ENCODE data around the gene COL10A1. TPM values are rescaled to one million over a fixed set of nuclear protein-coding genes. Genes with fewer than 3 reads are reported as not detected.

COL10A1 gene
- total and polyA plus RNA-seq, 5 donors from 2014 or later, result not detected

- DNase-seq (no peak), ATAC-seq (ENCODE audit: low read depth in 2 of 2) (no peak)
- no peak overlapping the region for H3K27ac Mint-ChIP-seq
- no peaks in the 10 kb centered on the region for H3K36me3 Mint-ChIP-seq
- Histone ChIP-seq H3K9me3 (ENCODE audit: control insufficient read depth in 2 of 2, low read length in 2 of 2) (no peaks in the 10 kb centered on the region), H3K4me1 (ENCODE audit: control insufficient read depth, insufficient read depth, low read length, poor library complexity, severe bottlenecking) (no peaks in the 10 kb centered on the region), H3K27ac (ENCODE audit: insufficient read depth, low read length, poor library complexity, severe bottlenecking) (no peak overlapping the region), H3K27me3 (ENCODE audit: control insufficient read depth, insufficient read depth, low read length) (no peaks in the 10 kb centered on the region), H3K36me3 (ENCODE audit: control insufficient read depth, insufficient read depth, low read length) (no peaks in the 10 kb centered on the region), H3K4me3 (ENCODE audit: low read depth, low read length) (no peak overlapping the region)
- H3K9me3 Mint-ChIP-seq, result no peaks in the 10 kb centered on the region
- H3K27me3 Mint-ChIP-seq, result peaks cover 29% of the 10 kb centered on the region
- H3K4me3 Mint-ChIP-seq, result no peak overlapping the region
- H3K4me1 Mint-ChIP-seq, result no peaks in the 10 kb centered on the region
These were observed 42.9 kb downstream of the COL10A1 start for GRCh38 chr6:116083052-116083451.

DNA sequence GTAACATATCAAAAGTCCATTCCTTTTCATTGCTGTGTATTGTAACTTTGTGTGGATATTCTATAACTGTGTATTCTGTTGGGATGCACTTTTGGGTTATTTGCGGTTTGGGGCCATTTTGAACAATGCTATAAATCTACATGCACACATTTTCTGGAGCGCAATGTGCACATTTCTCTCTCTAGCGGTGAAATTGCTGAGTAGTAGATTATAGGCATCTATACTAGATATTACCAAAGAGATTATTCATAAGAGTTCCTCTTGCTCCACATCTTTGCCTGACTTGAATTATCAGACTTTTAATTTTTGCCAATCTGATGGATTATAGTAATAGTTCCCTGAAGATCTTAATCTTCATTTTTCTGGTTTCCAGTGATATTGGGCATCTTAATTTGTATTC, 47.0 kb downstream of the COL10A1 start:
- H3K4me3 Mint-ChIP-seq, result no peak overlapping the region
- H3K27ac Mint-ChIP-seq, result no peak overlapping the region
- peaks cover 25% of the 10 kb centered on the region for H3K27me3 Mint-ChIP-seq
- Histone ChIP-seq H3K27me3 (ENCODE audit: control insufficient read depth, insufficient read depth, low read length) (no peaks in the 10 kb centered on the region), H3K4me1 (ENCODE audit: control insufficient read depth, insufficient read depth, low read length, poor library complexity, severe bottlenecking) (no peaks in the 10 kb centered on the region), H3K27ac (ENCODE audit: insufficient read depth, low read length, poor library complexity, severe bottlenecking) (no peak overlapping the region), H3K36me3 (ENCODE audit: control insufficient read depth, insufficient read depth, low read length) (no peaks in the 10 kb centered on the region), H3K9me3 (ENCODE audit: control insufficient read depth in 2 of 2, low read length in 2 of 2) (no peaks in the 10 kb centered on the region), H3K4me3 (ENCODE audit: low read depth, low read length) (no peak overlapping the region)
- no peaks in the 10 kb centered on the region for H3K9me3 Mint-ChIP-seq
- ATAC-seq (ENCODE audit: low read depth in 2 of 2), result no peak
- no peaks in the 10 kb centered on the region for H3K36me3 Mint-ChIP-seq
- DNase-seq, result no peak
- no peaks in the 10 kb centered on the region for H3K4me1 Mint-ChIP-seq

DNA sequence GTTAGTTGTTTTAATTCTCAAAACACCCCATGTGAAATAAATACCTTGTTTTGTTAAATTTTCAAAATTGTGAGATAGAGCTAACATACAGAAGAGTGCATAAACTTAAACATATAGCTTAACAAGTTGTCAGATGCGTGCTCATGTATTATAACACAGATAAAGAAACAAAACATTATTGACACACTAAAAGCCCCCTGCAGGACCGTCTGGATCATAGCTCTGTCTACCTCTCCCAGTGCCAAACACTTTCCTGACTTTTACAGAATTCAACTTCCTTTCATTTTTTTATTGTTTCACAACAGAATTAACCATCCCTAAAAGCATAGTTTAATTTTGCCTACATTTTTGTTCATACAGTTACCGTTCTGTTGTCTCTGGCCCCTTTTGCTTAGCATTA, 47.4 kb downstream of the COL10A1 start:
- no peaks in the 10 kb centered on the region for H3K9me3 Mint-ChIP-seq

DNA sequence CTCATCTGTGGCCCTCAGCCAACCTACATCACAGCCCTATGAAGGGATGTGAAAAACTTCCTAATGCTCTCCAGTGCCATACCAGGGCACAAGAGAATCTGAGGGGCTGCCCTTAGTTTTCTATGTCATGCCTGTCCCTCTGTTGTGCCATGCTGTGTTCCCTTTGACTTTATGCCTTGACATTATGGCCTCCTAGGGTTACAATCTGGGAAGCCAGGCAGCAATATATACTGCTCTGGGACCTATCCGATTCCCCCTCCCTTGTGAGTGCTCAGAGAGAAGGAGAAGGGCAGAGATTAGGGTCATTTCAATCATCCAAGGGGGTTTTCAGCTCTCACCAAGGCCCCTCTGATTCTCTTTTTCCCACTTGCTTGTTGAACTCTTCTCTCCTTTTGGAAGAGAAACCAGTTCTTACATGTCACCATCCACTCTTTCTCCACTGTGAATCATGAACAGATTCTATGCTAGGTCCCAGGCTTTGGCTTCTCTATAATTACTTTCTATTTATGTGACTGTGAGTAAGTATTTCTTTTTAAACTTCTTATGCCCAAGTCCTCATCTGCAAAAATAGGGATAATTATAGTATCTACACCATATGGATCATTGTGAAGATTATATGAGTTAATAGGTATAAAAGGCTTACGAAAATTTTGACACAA, 51.1 kb downstream of the COL10A1 start:
- Mint-ChIP-seq H3K9me3 (no peaks in the 10 kb centered on the region), H3K27ac (no peak overlapping the region), H3K36me3 (no peaks in the 10 kb centered on the region), H3K27me3 (peaks cover 8% of the 10 kb centered on the region), H3K4me3 (no peak overlapping the region), H3K4me1 (no peaks in the 10 kb centered on the region)
- no peak overlapping the region for H3K27ac ChIP-seq (ENCODE audit: insufficient read depth, low read length, poor library complexity, severe bottlenecking)
- H3K36me3 ChIP-seq (ENCODE audit: control insufficient read depth, insufficient read depth, low read length), result no peaks in the 10 kb centered on the region
- no peaks in the 10 kb centered on the region for H3K9me3 ChIP-seq (ENCODE audit: control insufficient read depth in 2 of 2, low read length in 2 of 2)
- ATAC-seq (ENCODE audit: low read depth in 2 of 2) (no peak), DNase-seq (no peak)
- H3K4me1 ChIP-seq (ENCODE audit: control insufficient read depth, insufficient read depth, low read length, poor library complexity, severe bottlenecking), result no peaks in the 10 kb centered on the region
- no peaks in the 10 kb centered on the region for H3K27me3 ChIP-seq (ENCODE audit: control insufficient read depth, insufficient read depth, low read length)
- H3K4me3 ChIP-seq (ENCODE audit: low read depth, low read length), result no peak overlapping the region

More for the DNA sequence above, 47.4 kb downstream of the COL10A1 start:
- Histone ChIP-seq H3K27ac (ENCODE audit: insufficient read depth, low read length, poor library complexity, severe bottlenecking) (no peak overlapping the region), H3K36me3 (ENCODE audit: control insufficient read depth, insufficient read depth, low read length) (no peaks in the 10 kb centered on the region), H3K4me3 (ENCODE audit: low read depth, low read length) (no peak overlapping the region), H3K4me1 (ENCODE audit: control insufficient read depth, insufficient read depth, low read length, poor library complexity, severe bottlenecking) (no peaks in the 10 kb centered on the region), H3K9me3 (ENCODE audit: control insufficient read depth in 2 of 2, low read length in 2 of 2) (no peaks in the 10 kb centered on the region), H3K27me3 (ENCODE audit: control insufficient read depth, insufficient read depth, low read length) (no peaks in the 10 kb centered on the region)
- no peaks in the 10 kb centered on the region for H3K4me1 Mint-ChIP-seq
- DNase-seq (no peak), ATAC-seq (ENCODE audit: low read depth in 2 of 2) (no peak)
- H3K36me3 Mint-ChIP-seq, result no peaks in the 10 kb centered on the region
- H3K27ac Mint-ChIP-seq, result no peak overlapping the region
- no peak overlapping the region for H3K4me3 Mint-ChIP-seq
- H3K27me3 Mint-ChIP-seq, result peaks cover 25% of the 10 kb centered on the region

GRCh38 chr6:116073765-116074440, 52.0 kb downstream of the COL10A1 start:
- DNase-seq (no peak), ATAC-seq (ENCODE audit: low read depth in 2 of 2) (no peak)
- no peaks in the 10 kb centered on the region for H3K4me1 Mint-ChIP-seq

DNA sequence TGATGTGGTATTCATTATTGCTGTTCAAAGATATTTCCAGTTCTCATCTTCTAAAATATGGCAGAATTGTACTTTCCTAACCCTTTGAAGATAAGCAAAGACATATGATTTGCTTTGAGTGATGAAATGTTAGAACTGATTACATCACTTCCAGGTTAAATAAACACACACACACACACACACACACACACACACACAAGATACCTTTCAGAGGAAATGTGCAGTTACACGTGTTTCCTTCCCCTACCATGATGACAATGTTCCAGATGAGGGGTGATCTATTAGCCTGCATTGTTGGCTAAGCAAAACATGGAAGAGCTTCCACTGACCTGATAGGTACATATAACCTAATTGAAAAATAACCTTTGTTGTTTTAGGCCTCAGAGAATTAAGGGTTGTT, 53.6 kb downstream of the COL10A1 start:
- H3K36me3 Mint-ChIP-seq, result no peaks in the 10 kb centered on the region
- H3K36me3 ChIP-seq (ENCODE audit: control insufficient read depth, insufficient read depth, low read length), result no peaks in the 10 kb centered on the region
- no peak overlapping the region for H3K4me3 Mint-ChIP-seq
- no peak overlapping the region for H3K27ac Mint-ChIP-seq
- H3K27me3 Mint-ChIP-seq, result peaks cover 8% of the 10 kb centered on the region
- H3K4me1 ChIP-seq (ENCODE audit: control insufficient read depth, insufficient read depth, low read length, poor library complexity, severe bottlenecking), result no peaks in the 10 kb centered on the region
- peaks cover 2% of the 10 kb centered on the region for H3K27me3 ChIP-seq (ENCODE audit: control insufficient read depth, insufficient read depth, low read length)
- no peaks in the 10 kb centered on the region for H3K4me1 Mint-ChIP-seq
- H3K27ac ChIP-seq (ENCODE audit: insufficient read depth, low read length, poor library complexity, severe bottlenecking), result no peak overlapping the region
- no peak overlapping the region for H3K4me3 ChIP-seq (ENCODE audit: low read depth, low read length)
- H3K9me3 Mint-ChIP-seq, result no peaks in the 10 kb centered on the region
- no peak for ATAC-seq (ENCODE audit: low read depth in 2 of 2)
- DNase-seq, result peak in 1 of 3 donors; percentile 8
- H3K9me3 ChIP-seq (ENCODE audit: control insufficient read depth in 2 of 2, low read length in 2 of 2), result no peaks in the 10 kb centered on the region

More at GRCh38 chr6:116073765-116074440, 52.0 kb downstream of the COL10A1 start:
- peaks cover 8% of the 10 kb centered on the region for H3K27me3 Mint-ChIP-seq
- H3K4me3 ChIP-seq (ENCODE audit: low read depth, low read length), result no peak overlapping the region
- H3K36me3 Mint-ChIP-seq, result no peaks in the 10 kb centered on the region
- H3K9me3 ChIP-seq (ENCODE audit: control insufficient read depth in 2 of 2, low read length in 2 of 2), result no peaks in the 10 kb centered on the region
- no peaks in the 10 kb centered on the region for H3K36me3 ChIP-seq (ENCODE audit: control insufficient read depth, insufficient read depth, low read length)
- no peaks in the 10 kb centered on the region for H3K27me3 ChIP-seq (ENCODE audit: control insufficient read depth, insufficient read depth, low read length)
- no peaks in the 10 kb centered on the region for H3K9me3 Mint-ChIP-seq
- no peak overlapping the region for H3K27ac ChIP-seq (ENCODE audit: insufficient read depth, low read length, poor library complexity, severe bottlenecking)
- H3K4me1 ChIP-seq (ENCODE audit: control insufficient read depth, insufficient read depth, low read length, poor library complexity, severe bottlenecking), result no peaks in the 10 kb centered on the region
- no peak overlapping the region for H3K4me3 Mint-ChIP-seq
- no peak overlapping the region for H3K27ac Mint-ChIP-seq

GRCh38 chr6:116070616-116071389, 55.1 kb downstream of the COL10A1 start:
- H3K4me1 Mint-ChIP-seq, result no peaks in the 10 kb centered on the region
- no peaks in the 10 kb centered on the region for H3K9me3 ChIP-seq (ENCODE audit: control insufficient read depth in 2 of 2, low read length in 2 of 2)
- DNase-seq, result no peak
- H3K27ac Mint-ChIP-seq, result no peak overlapping the region
- peaks cover 2% of the 10 kb centered on the region for H3K27me3 ChIP-seq (ENCODE audit: control insufficient read depth, insufficient read depth, low read length)
- H3K36me3 ChIP-seq (ENCODE audit: control insufficient read depth, insufficient read depth, low read length), result no peaks in the 10 kb centered on the region
- ATAC-seq (ENCODE audit: low read depth in 2 of 2), result no peak
- peaks cover 10% of the 10 kb centered on the region for H3K27me3 Mint-ChIP-seq
- H3K9me3 Mint-ChIP-seq, result no peaks in the 10 kb centered on the region
- no peak overlapping the region for H3K4me3 Mint-ChIP-seq
- H3K27ac ChIP-seq (ENCODE audit: insufficient read depth, low read length, poor library complexity, severe bottlenecking), result no peak overlapping the region
- no peaks in the 10 kb centered on the region for H3K36me3 Mint-ChIP-seq
- H3K4me3 ChIP-seq (ENCODE audit: low read depth, low read length), result no peak overlapping the region
- H3K4me1 ChIP-seq (ENCODE audit: control insufficient read depth, insufficient read depth, low read length, poor library complexity, severe bottlenecking), result no peaks in the 10 kb centered on the region

Data from CD4-positive, CD25-positive, alpha-beta regulatory T cell (primary cell).